ENCODE results near the gene TAAR2.

Gene TAAR2

DNA sequence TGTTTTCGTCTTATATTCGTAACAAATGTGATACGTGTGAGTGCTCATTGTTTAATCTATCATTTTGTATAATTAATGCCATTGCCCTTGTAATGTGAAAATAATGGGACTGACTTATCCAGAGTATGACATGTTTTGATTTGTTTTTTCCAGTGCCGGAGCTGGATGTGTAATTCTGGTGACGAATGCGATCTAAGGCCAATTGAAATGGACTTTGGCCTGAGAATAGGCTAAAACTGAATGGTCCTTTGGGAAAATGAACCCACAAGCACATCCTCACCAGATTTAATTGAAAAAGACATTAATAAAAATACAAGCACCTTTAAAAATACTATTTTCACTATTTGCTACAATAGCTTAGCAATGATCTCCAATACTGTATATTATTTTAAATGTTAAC lies 27.9 kb downstream of the TAAR2 start:
- FAIRE-seq, result no peak
- no peak for DNase-seq (ENCODE audit: insufficient read length, low spot score)
- no peak for TF ChIP-seq SPI1 (IDR thresholded peaks at IDR 0.05; ENCODE audit: low read depth, low read length)
- TF ChIP-seq POLR2AphosphoS5 (IDR thresholded peaks at IDR 0.05; ENCODE audit: low read depth, low read length), result no peak
- no peak for TF ChIP-seq POU2F2 (IDR thresholded peaks at IDR 0.05; ENCODE audit: low read depth, low read length)
- TF ChIP-seq POLR2A (IDR thresholded peaks at IDR 0.05; ENCODE audit: low read depth, low read length), result no peak
- TF ChIP-seq TAF1 (IDR thresholded peaks at IDR 0.05; ENCODE audit: low read depth, low read length), result no peak
- no peak for TF ChIP-seq PAX5 (IDR thresholded peaks at IDR 0.05; ENCODE audit: insufficient read depth, low read length, severe bottlenecking)

DNA sequence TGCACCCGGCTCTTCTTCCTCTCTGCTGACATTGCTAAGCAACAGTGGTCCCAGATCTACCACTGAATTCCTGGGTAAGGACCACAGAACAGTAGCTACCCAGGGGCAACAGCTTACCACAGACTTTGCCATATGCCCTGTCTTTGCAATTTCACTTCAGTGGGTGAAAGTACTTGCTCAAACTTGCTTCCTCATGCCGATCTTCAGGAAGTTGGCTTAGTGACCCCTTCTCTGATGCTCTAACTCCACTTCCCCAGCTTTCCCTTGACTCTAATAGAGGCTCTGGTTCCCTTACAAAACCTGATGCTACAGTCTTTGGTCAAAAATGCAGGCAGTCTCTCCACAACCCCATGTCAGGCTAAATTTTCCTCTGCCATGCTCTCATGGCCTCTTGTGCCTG lies 31.2 kb downstream of the TAAR2 start:
- FAIRE-seq (no peak), DNase-seq (ENCODE audit: insufficient read length, low spot score) (no peak)
- no peak for TF ChIP-seq POU2F2 (IDR thresholded peaks at IDR 0.05; ENCODE audit: low read depth, low read length)
- no peak for TF ChIP-seq PAX5 (IDR thresholded peaks at IDR 0.05; ENCODE audit: insufficient read depth, low read length, severe bottlenecking)
- no peak for TF ChIP-seq TAF1 (IDR thresholded peaks at IDR 0.05; ENCODE audit: low read depth, low read length)
- TF ChIP-seq SPI1 (IDR thresholded peaks at IDR 0.05; ENCODE audit: low read depth, low read length), result no peak
- no peak for TF ChIP-seq POLR2A (IDR thresholded peaks at IDR 0.05; ENCODE audit: low read depth, low read length)
- TF ChIP-seq POLR2AphosphoS5 (IDR thresholded peaks at IDR 0.05; ENCODE audit: low read depth, low read length), result no peak

DNA sequence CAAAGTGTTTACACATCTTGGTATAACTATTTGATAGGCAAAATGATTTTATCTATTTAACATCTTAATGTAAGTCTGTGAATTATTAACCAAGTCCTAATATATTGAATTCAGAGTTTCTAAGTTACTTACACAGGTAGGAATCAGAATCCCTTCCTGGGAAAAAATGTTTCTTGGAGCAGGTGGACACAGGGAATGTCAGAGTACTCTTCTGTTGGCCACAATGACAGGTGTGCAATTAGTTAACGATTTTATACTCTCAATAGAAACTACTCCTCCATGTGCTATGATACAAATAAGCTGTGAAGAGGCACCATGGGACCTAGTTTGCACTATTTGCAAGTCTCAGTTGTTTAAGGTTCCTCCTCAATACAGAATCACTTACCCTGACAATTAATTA lies 33.7 kb downstream of the TAAR2 start:
- TF ChIP-seq SPI1 (IDR thresholded peaks at IDR 0.05; ENCODE audit: low read depth, low read length) (no peak), POU2F2 (IDR thresholded peaks at IDR 0.05; ENCODE audit: low read depth, low read length) (no peak), POLR2A (IDR thresholded peaks at IDR 0.05; ENCODE audit: low read depth, low read length) (no peak)
- DNase-seq (ENCODE audit: insufficient read length, low spot score) (no peak), FAIRE-seq (no peak)

DNA sequence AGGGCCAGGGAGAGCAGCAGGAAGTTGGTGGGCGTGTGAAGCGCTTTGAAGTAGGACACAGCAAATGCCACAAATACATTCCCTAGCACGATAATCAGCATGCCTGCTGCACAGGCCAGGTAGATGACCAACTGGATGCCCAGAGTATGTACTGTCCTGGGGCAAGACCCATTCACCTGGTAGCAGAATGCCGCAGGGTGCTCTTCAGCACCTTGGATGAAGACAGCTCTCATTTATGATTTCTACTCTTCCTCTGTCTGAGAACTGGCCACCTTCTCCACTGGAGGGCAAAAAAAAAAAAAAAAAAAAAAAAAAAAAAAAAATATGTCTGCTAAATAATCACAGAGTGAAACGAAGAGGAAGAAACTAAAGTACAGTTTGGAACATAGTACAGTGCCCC lies 34.6 kb downstream of the TAAR2 start, which contains the start of gene TAAR5:
Gene TAAR5, minus strand, starts transcription at position 288 of the 400 bp plus-strand sequence. Its CDS starts 55 bp downstream, at position 233.
- FAIRE-seq, result no peak
- TF ChIP-seq POLR2AphosphoS5 (IDR thresholded peaks at IDR 0.05; ENCODE audit: low read depth, low read length) (no peak), TAF1 (IDR thresholded peaks at IDR 0.05; ENCODE audit: low read depth, low read length) (no peak), POU2F2 (IDR thresholded peaks at IDR 0.05; ENCODE audit: low read depth, low read length) (no peak), SPI1 (IDR thresholded peaks at IDR 0.05; ENCODE audit: low read depth, low read length) (no peak), PAX5 (IDR thresholded peaks at IDR 0.05; ENCODE audit: insufficient read depth, low read length, severe bottlenecking) (no peak), POLR2A (IDR thresholded peaks at IDR 0.05; ENCODE audit: low read depth, low read length) (no peak)

DNA sequence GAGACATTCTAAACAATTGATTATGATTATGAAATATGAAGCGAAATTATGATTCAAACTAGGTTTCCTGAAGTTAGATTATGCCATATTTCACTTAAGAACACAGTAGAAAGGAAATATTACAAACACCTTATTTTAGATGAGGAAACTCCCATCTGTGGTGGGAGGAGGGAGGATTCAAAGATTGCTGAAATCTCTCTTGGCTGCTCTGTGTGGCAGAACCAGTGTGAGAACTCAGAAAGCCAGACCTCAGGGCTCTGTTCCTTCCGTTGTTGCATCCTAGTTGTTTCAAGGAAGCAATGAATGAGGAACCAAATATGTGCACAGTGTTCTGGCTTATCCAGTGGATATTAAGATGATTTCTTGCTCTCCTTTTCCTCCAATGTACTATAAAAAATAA lies 36.7 kb downstream of the TAAR2 start:
- DNase-seq (ENCODE audit: insufficient read length, low spot score) (no peak), FAIRE-seq (no peak)
- no peak for TF ChIP-seq POLR2A (IDR thresholded peaks at IDR 0.05; ENCODE audit: low read depth, low read length)
- TF ChIP-seq TAF1 (IDR thresholded peaks at IDR 0.05; ENCODE audit: low read depth, low read length), result no peak
- TF ChIP-seq PAX5 (IDR thresholded peaks at IDR 0.05; ENCODE audit: insufficient read depth, low read length, severe bottlenecking), result no peak
- no peak for TF ChIP-seq SPI1 (IDR thresholded peaks at IDR 0.05; ENCODE audit: low read depth, low read length)
- TF ChIP-seq POLR2AphosphoS5 (IDR thresholded peaks at IDR 0.05; ENCODE audit: low read depth, low read length), result no peak
- no peak for TF ChIP-seq POU2F2 (IDR thresholded peaks at IDR 0.05; ENCODE audit: low read depth, low read length)

More for the DNA sequence above, 34.6 kb downstream of the TAAR2 start, which contains the start of gene TAAR5:
- DNase-seq (ENCODE audit: insufficient read length, low spot score), result no peak

- TF ChIP-seq POU2F2 (IDR thresholded peaks at IDR 0.05; ENCODE audit: low read depth, low read length) (no peak), POLR2A (IDR thresholded peaks at IDR 0.05; ENCODE audit: low read depth, low read length) (no peak), SPI1 (IDR thresholded peaks at IDR 0.05; ENCODE audit: low read depth, low read length) (no peak), PAX5 (IDR thresholded peaks at IDR 0.05; ENCODE audit: insufficient read depth, low read length, severe bottlenecking) (no peak), POLR2AphosphoS5 (IDR thresholded peaks at IDR 0.05; ENCODE audit: low read depth, low read length) (no peak), TAF1 (IDR thresholded peaks at IDR 0.05; ENCODE audit: low read depth, low read length) (no peak)
- DNase-seq (ENCODE audit: insufficient read length, low spot score) (no peak), FAIRE-seq (no peak)
Measured at GRCh38 chr6:132584698-132585097, 39.4 kb downstream of the TAAR2 start.

DNA sequence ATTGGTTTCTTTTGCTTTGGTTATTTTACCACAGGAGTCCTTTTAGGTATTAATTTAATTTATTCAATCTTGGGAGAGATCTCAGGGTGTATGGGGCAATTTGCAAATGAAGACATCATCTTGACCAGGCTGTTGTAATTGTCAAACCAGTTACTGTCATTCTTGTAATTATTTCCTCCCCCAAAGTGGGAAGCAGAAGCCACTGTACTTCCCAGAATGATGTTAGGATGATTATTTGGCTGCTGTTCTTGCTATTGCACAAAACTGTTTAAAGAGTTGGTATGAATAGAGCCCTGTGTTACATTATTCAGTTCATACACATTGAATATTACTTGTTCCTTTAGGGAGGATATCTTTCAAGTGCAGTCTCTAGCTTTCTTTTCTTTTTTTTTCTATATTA lies 52.3 kb downstream of the TAAR2 start:
- FAIRE-seq (no peak), DNase-seq (ENCODE audit: insufficient read length, low spot score) (no peak)
- TF ChIP-seq POU2F2 (IDR thresholded peaks at IDR 0.05; ENCODE audit: low read depth, low read length) (no peak), TAF1 (IDR thresholded peaks at IDR 0.05; ENCODE audit: low read depth, low read length) (no peak), PAX5 (IDR thresholded peaks at IDR 0.05; ENCODE audit: insufficient read depth, low read length, severe bottlenecking) (no peak), POLR2A (IDR thresholded peaks at IDR 0.05; ENCODE audit: low read depth, low read length) (no peak), POLR2AphosphoS5 (IDR thresholded peaks at IDR 0.05; ENCODE audit: low read depth, low read length) (no peak), SPI1 (IDR thresholded peaks at IDR 0.05; ENCODE audit: low read depth, low read length) (no peak)

GRCh38 chr6:132570221-132570777 lies 53.8 kb downstream of the TAAR2 start, which contains the start of gene TAAR6:
Gene TAAR6, plus strand, starts transcription at chr6:132570322. Its CDS starts 0 bp downstream, at chr6:132570322.
- FAIRE-seq (no peak), DNase-seq (ENCODE audit: insufficient read length, low spot score) (no peak)
- TF ChIP-seq TAF1 (IDR thresholded peaks at IDR 0.05; ENCODE audit: low read depth, low read length) (no peak), POLR2A (IDR thresholded peaks at IDR 0.05; ENCODE audit: low read depth, low read length) (no peak), POLR2AphosphoS5 (IDR thresholded peaks at IDR 0.05; ENCODE audit: low read depth, low read length) (no peak), PAX5 (IDR thresholded peaks at IDR 0.05; ENCODE audit: insufficient read depth, low read length, severe bottlenecking) (no peak)

DNA sequence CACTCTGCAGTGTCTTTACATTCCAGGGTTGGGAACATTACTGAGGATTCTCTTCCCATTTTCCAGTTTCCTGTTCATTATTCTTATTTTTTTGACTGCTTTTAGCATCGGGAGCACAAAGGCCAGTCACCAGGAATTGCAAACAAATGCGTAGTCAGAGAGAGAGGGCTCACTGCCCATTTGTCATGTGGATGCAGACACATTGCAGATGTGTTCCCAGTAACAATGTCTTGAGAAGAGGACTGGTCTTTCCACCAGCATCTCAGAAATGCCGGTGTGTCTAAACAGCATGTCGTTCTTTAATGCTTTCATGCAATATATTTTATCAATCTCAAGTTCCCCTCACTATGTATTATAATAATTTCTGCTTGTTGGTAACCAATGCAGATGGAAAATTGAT lies 54.9 kb downstream of the TAAR2 start:
- FAIRE-seq, result no peak
- TF ChIP-seq PAX5 (IDR thresholded peaks at IDR 0.05; ENCODE audit: insufficient read depth, low read length, severe bottlenecking), result no peak
- TF ChIP-seq POLR2AphosphoS5 (IDR thresholded peaks at IDR 0.05; ENCODE audit: low read depth, low read length), result no peak
- no peak for TF ChIP-seq POLR2A (IDR thresholded peaks at IDR 0.05; ENCODE audit: low read depth, low read length)
- no peak for TF ChIP-seq SPI1 (IDR thresholded peaks at IDR 0.05; ENCODE audit: low read depth, low read length)
- no peak for TF ChIP-seq TAF1 (IDR thresholded peaks at IDR 0.05; ENCODE audit: low read depth, low read length)
- no peak for TF ChIP-seq POU2F2 (IDR thresholded peaks at IDR 0.05; ENCODE audit: low read depth, low read length)
- DNase-seq (ENCODE audit: insufficient read length, low spot score), result no peak

- DNase-seq (ENCODE audit: insufficient read length, low spot score), result no peak
- TF ChIP-seq POU2F2 (IDR thresholded peaks at IDR 0.05; ENCODE audit: low read depth, low read length) (no peak), PAX5 (IDR thresholded peaks at IDR 0.05; ENCODE audit: insufficient read depth, low read length, severe bottlenecking) (no peak), POLR2AphosphoS5 (IDR thresholded peaks at IDR 0.05; ENCODE audit: low read depth, low read length) (no peak), TAF1 (IDR thresholded peaks at IDR 0.05; ENCODE audit: low read depth, low read length) (no peak), SPI1 (IDR thresholded peaks at IDR 0.05; ENCODE audit: low read depth, low read length) (no peak), POLR2A (IDR thresholded peaks at IDR 0.05; ENCODE audit: low read depth, low read length) (no peak)
- no peak for FAIRE-seq
Measured at GRCh38 chr6:132568611-132569010, 55.5 kb downstream of the TAAR2 start.
